ENCODE results near the gene TMEM242. TPM values are rescaled to one million over a fixed set of nuclear protein-coding genes. Genes with fewer than 3 reads are reported as not detected.

TMEM242 gene
- total RNA-seq, 1 donor from 2014 or later = 12.4 TPM

- DNase-seq (ENCODE audit: low spot score, unreplicated experiment) = no peak
- Mint-ChIP-seq H3K9me3 (ENCODE audit: low read depth) (peaks cover 13% of the 10 kb centered on the region), H3K27me3 (peaks cover 14% of the 10 kb centered on the region), H3K36me3 (ENCODE audit: insufficient read depth) (peaks cover 2% of the 10 kb centered on the region), H3K27ac (no peak overlapping the region), H3K4me1 (ENCODE audit: low read depth) (peaks cover 31% of the 10 kb centered on the region), H3K4me3 (ENCODE audit: low read depth) (no peak overlapping the region)
- TF ChIP-seq, protein P1, sequence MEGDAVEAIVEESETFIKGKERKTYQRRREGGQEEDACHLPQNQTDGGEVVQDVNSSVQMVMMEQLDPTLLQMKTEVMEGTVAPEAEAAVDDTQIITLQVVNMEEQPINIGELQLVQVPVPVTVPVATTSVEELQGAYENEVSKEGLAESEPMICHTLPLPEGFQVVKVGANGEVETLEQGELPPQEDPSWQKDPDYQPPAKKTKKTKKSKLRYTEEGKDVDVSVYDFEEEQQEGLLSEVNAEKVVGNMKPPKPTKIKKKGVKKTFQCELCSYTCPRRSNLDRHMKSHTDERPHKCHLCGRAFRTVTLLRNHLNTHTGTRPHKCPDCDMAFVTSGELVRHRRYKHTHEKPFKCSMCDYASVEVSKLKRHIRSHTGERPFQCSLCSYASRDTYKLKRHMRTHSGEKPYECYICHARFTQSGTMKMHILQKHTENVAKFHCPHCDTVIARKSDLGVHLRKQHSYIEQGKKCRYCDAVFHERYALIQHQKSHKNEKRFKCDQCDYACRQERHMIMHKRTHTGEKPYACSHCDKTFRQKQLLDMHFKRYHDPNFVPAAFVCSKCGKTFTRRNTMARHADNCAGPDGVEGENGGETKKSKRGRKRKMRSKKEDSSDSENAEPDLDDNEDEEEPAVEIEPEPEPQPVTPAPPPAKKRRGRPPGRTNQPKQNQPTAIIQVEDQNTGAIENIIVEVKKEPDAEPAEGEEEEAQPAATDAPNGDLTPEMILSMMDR (IDR thresholded peaks at IDR 0.05; ENCODE audit: unreplicated experiment) = no peak
These were observed 80.5 kb downstream of the TMEM242 start for GRCh38 chr6:157242791-157243190.

GRCh38 chr6:157240960-157241311 is 82.4 kb downstream of the TMEM242 start:
- H3K36me3 Mint-ChIP-seq (ENCODE audit: insufficient read depth) = peaks cover 2% of the 10 kb centered on the region
- H3K4me3 Mint-ChIP-seq (ENCODE audit: low read depth) = no peak overlapping the region
- TF ChIP-seq, protein P1 (IDR thresholded peaks at IDR 0.05; ENCODE audit: unreplicated experiment) = no peak
- no peak overlapping the region for H3K27ac Mint-ChIP-seq
- no peak for DNase-seq (ENCODE audit: low spot score, unreplicated experiment)
- peaks cover 25% of the 10 kb centered on the region for H3K27me3 Mint-ChIP-seq
- peaks cover 35% of the 10 kb centered on the region for H3K4me1 Mint-ChIP-seq (ENCODE audit: low read depth)
- H3K9me3 Mint-ChIP-seq (ENCODE audit: low read depth) = peaks cover 13% of the 10 kb centered on the region

DNA sequence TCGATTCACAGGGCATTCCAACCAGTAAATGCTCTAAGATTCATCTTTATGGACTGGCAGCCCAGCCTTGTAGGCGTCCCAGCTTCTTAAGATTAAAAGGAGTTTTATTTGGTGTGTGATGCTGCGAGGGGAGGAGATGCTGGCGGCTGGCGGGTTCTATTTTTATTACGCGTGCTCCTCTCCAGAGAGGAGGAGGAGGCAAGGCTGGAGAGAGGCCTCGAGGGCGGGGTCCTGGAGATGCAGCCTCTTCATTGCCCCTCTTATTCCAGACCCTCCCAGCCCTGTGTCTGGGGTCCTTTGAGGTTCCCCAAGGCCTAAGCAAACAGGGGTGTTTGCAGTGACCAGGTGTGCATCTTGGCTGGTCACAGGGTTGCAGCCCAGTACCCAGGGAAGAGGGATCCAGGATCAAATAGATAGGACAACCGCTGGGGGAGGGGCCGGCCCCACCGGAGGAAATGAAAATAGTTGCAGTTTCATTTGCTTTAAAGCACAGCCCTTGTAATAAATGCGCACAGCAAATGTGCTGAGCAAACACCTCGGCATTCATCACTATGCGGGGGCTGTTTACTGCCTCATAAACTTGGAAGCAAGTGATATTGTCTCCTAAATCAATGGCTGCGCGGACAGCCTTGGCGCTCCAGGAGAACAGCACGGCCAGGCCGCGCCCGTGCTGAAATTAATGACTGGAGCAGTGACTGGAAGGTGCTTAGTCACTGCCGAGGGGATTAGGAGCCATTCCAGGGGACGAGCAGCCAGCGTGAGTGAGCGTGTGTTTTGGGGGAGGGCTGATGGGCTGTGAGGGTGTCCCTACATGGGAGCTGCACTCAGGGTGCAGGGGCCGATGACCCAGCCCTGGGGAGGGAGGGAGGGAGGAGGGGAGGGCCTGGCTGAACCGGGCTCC is 83.0 kb downstream of the TMEM242 start:
- Mint-ChIP-seq H3K4me3 (ENCODE audit: low read depth) (no peak overlapping the region), H3K27ac (peak overlapping the region; percentile 72)
- TF ChIP-seq, protein P1 (IDR thresholded peaks at IDR 0.05; ENCODE audit: unreplicated experiment) = no peak

DNA sequence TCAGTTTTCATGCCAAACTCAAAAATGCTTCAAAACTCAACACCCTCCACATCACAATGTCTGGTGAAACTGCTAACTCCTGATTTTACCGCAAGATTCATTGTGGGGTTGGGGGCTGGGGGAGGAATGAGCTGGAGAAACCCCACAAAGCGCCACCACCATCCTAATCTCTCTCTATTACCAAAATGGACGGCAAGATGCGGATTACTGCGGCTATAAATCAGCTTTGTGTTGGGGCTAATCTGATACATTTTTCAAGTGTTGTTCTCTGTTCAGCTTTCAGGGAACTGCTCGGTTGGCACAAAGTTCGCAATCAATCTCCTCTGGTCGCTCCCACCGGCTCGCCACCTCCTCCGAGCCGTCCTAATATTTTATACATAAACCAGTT is 83.7 kb downstream of the TMEM242 start:
- no peak for DNase-seq (ENCODE audit: low spot score, unreplicated experiment)
- TF ChIP-seq, protein P1 (IDR thresholded peaks at IDR 0.05; ENCODE audit: unreplicated experiment) = no peak
- Mint-ChIP-seq H3K27me3 (peaks cover 37% of the 10 kb centered on the region), H3K9me3 (ENCODE audit: low read depth) (peaks cover 13% of the 10 kb centered on the region), H3K4me1 (ENCODE audit: low read depth) (peaks cover 25% of the 10 kb centered on the region), H3K4me3 (ENCODE audit: low read depth) (no peak overlapping the region), H3K36me3 (ENCODE audit: insufficient read depth) (peaks cover 2% of the 10 kb centered on the region), H3K27ac (peak overlapping the region; percentile 39)

More for the DNA sequence above, 83.0 kb downstream of the TMEM242 start:
- Mint-ChIP-seq H3K36me3 (ENCODE audit: insufficient read depth) (peaks cover 2% of the 10 kb centered on the region), H3K27me3 (peaks cover 31% of the 10 kb centered on the region), H3K4me1 (ENCODE audit: low read depth) (peaks cover 31% of the 10 kb centered on the region), H3K9me3 (ENCODE audit: low read depth) (peaks cover 13% of the 10 kb centered on the region)
- peak; percentile 27 for DNase-seq (ENCODE audit: low spot score, unreplicated experiment)

Other genes starting within 250 kb of the TMEM242 start
- 9.0 and 9.1 TPM in 2 replicates for gene ZDHHC14, start 57.7 kb upstream of the TMEM242 start, total RNA-seq

Data from progenitor cell of endocrine pancreas (in vitro differentiated cells).